ENCODE results near the gene GJB4. TPM values are rescaled to one million over a fixed set of nuclear protein-coding genes. Genes with fewer than 3 reads are reported as not detected.

GJB4 gene
- polyA plus RNA-seq, 3 donors, result not detected

- TF ChIP-seq, protein P1, sequence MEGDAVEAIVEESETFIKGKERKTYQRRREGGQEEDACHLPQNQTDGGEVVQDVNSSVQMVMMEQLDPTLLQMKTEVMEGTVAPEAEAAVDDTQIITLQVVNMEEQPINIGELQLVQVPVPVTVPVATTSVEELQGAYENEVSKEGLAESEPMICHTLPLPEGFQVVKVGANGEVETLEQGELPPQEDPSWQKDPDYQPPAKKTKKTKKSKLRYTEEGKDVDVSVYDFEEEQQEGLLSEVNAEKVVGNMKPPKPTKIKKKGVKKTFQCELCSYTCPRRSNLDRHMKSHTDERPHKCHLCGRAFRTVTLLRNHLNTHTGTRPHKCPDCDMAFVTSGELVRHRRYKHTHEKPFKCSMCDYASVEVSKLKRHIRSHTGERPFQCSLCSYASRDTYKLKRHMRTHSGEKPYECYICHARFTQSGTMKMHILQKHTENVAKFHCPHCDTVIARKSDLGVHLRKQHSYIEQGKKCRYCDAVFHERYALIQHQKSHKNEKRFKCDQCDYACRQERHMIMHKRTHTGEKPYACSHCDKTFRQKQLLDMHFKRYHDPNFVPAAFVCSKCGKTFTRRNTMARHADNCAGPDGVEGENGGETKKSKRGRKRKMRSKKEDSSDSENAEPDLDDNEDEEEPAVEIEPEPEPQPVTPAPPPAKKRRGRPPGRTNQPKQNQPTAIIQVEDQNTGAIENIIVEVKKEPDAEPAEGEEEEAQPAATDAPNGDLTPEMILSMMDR (IDR thresholded peaks at IDR 0.05), result no peak
- WGBS (ENCODE audit: insufficient coverage), result 63% methylated on average over 2 of the region's 3 CpGs
- Mint-ChIP-seq H3K36me3 (no peaks in the 10 kb centered on the region), H3K9me3 (peaks cover 0 to 1% (median 0%) of the 10 kb centered on the region in 7 donors), H3K4me3 (no peak overlapping the region), H3K27ac (no peak overlapping the region), H3K4me1 (peaks cover 3% of the 10 kb centered on the region), H3K27me3 (ENCODE audit: low read depth in 3 of 3) (peaks cover 2 to 6% (median 4%) of the 10 kb centered on the region in 3 donors)
- intact Hi-C loops (cut with micrococcal nuclease), result loop anchor here (5.0 to 10.0 kb wide), 3 partner anchors 277 to 1105 kb away; no protein-coding TSS in a partner anchor
- Histone ChIP-seq H3K79me2 (ENCODE audit: insufficient read depth, low read length) (no peaks in the 10 kb centered on the region), H3K9ac (ENCODE audit: insufficient read depth, low read length, poor library complexity, severe bottlenecking) (no peak overlapping the region), H3K4me2 (replicated peaks; ENCODE audit: extremely low read depth, low read length, poor library complexity, severe bottlenecking) (no peak overlapping the region), H3K27me3 (ENCODE audit: control insufficient read depth in 2 of 2, insufficient read depth in 2 of 2, low read length in 2 of 2) (no peaks in the 10 kb centered on the region), H3K36me3 (replicated peaks in 1 of 2; ENCODE audit: control insufficient read depth in 1 of 2, insufficient read depth in 2 of 2, low read length in 2 of 2) (no peaks in the 10 kb centered on the region), H3K4me3 (replicated peaks in 1 of 3; ENCODE audit: low read depth in 2 of 3, low read length in 3 of 3) (no peak overlapping the region), H3K27ac (ENCODE audit: low read depth in 1 of 2, low read length in 2 of 2) (no peak overlapping the region), H2AFZ (ENCODE audit: insufficient read depth, low read depth, low read length, poor library complexity, severe bottlenecking) (no peak overlapping the region), H3K9me3 (replicated peaks in 1 of 2; ENCODE audit: control insufficient read depth in 1 of 2, insufficient read depth in 1 of 2, low read length in 2 of 2) (no peaks in the 10 kb centered on the region), H3K4me1 (ENCODE audit: control insufficient read depth in 1 of 2, insufficient read depth in 2 of 2, low read length in 2 of 2) (no peaks in the 10 kb centered on the region), H4K20me1 (ENCODE audit: insufficient read depth, low read length) (no peaks in the 10 kb centered on the region)
- no peak for DNase-seq
These were observed 19.9 kb upstream of the GJB4 start for GRCh38 chr1:34739613-34740012.

- peaks cover 0 to 1% (median 0%) of the 10 kb centered on the region in 7 donors for H3K9me3 Mint-ChIP-seq
- no peak for DNase-seq
- intact Hi-C loops (cut with micrococcal nuclease), result loop anchor here (5.0 to 10.0 kb wide), 3 partner anchors 278 to 1106 kb away; no protein-coding TSS in a partner anchor
These were observed 19.2 kb upstream of the GJB4 start for GRCh38 chr1:34740161-34740868.

More at GRCh38 chr1:34740161-34740868, 19.2 kb upstream of the GJB4 start:
- no peaks in the 10 kb centered on the region for H3K36me3 ChIP-seq (replicated peaks in 1 of 2; ENCODE audit: control insufficient read depth in 1 of 2, insufficient read depth in 2 of 2, low read length in 2 of 2)
- TF ChIP-seq, protein P1 (IDR thresholded peaks at IDR 0.05), result no peak
- Mint-ChIP-seq H3K36me3 (no peaks in the 10 kb centered on the region), H3K4me3 (no peak overlapping the region), H3K4me1 (peaks cover 3% of the 10 kb centered on the region), H3K27me3 (ENCODE audit: low read depth in 3 of 3) (peaks cover 2 to 8% (median 4%) of the 10 kb centered on the region in 3 donors), H3K27ac (no peak overlapping the region)
- no peaks in the 10 kb centered on the region for H3K9me3 ChIP-seq (replicated peaks in 1 of 2; ENCODE audit: control insufficient read depth in 1 of 2, insufficient read depth in 1 of 2, low read length in 2 of 2)
- H4K20me1 ChIP-seq (ENCODE audit: insufficient read depth, low read length), result no peaks in the 10 kb centered on the region
- H3K4me1 ChIP-seq (ENCODE audit: control insufficient read depth in 1 of 2, insufficient read depth in 2 of 2, low read length in 2 of 2), result no peaks in the 10 kb centered on the region
- no peak overlapping the region for H3K27ac ChIP-seq (ENCODE audit: low read depth in 1 of 2, low read length in 2 of 2)
- no peaks in the 10 kb centered on the region for H3K27me3 ChIP-seq (ENCODE audit: control insufficient read depth in 2 of 2, insufficient read depth in 2 of 2, low read length in 2 of 2)
- no peaks in the 10 kb centered on the region for H3K79me2 ChIP-seq (ENCODE audit: insufficient read depth, low read length)
- H3K4me3 ChIP-seq (replicated peaks in 1 of 3; ENCODE audit: low read depth in 2 of 3, low read length in 3 of 3), result no peak overlapping the region
- no peak overlapping the region for H2AFZ ChIP-seq (ENCODE audit: insufficient read depth, low read depth, low read length, poor library complexity, severe bottlenecking)
- 72% methylated on average over 18 of the region's 18 CpGs for WGBS (ENCODE audit: insufficient coverage)
- H3K4me2 ChIP-seq (replicated peaks; ENCODE audit: extremely low read depth, low read length, poor library complexity, severe bottlenecking), result no peak overlapping the region
- H3K9ac ChIP-seq (ENCODE audit: insufficient read depth, low read length, poor library complexity, severe bottlenecking), result no peak overlapping the region

Measured in CD14-positive monocyte (primary cell).